ENCODE results near the gene ABTB1. TPM values are rescaled to one million over a fixed set of nuclear protein-coding genes. Genes with fewer than 3 reads are reported as not detected.

Gene ABTB1
- total RNA-seq, 1 donor from 2014 or later, result 9.7 TPM

Other genes with a start within 250 kb of the ABTB1 start
- 37.2 and 41.3 TPM in 2 replicates for gene TPRA1, start 82.2 kb upstream of the ABTB1 start, total RNA-seq
- gene MCM2, start 74.5 kb upstream of the ABTB1 start, total RNA-seq, result 214 and 229 TPM in 2 replicates
- 9.7 and 10.3 TPM in 2 replicates for gene PODXL2, start 43.8 kb upstream of the ABTB1 start, total RNA-seq
- 2.2 and 2.5 TPM in 2 replicates for gene MGLL, start 149.6 kb downstream of the ABTB1 start, total RNA-seq
- not detected in 2 replicates for gene KBTBD12, start 242.3 kb downstream of the ABTB1 start, total RNA-seq

All from activated T-helper 1 cell treated with anti-CD3 and anti-CD28 coated beads, Interleukin-12 subunit alpha, Interleukin-12 subunit beta, Interleukin-2, Interleukin-4 antibody, amounts not matched to agents 30 ng/mL and 10 ng/mL and 1 ng/mL, durations not matched to agents 14 hours and 24 hours and 36 hours (primary cell).